ENCODE measurements around the gene TMEM271.

DNA sequence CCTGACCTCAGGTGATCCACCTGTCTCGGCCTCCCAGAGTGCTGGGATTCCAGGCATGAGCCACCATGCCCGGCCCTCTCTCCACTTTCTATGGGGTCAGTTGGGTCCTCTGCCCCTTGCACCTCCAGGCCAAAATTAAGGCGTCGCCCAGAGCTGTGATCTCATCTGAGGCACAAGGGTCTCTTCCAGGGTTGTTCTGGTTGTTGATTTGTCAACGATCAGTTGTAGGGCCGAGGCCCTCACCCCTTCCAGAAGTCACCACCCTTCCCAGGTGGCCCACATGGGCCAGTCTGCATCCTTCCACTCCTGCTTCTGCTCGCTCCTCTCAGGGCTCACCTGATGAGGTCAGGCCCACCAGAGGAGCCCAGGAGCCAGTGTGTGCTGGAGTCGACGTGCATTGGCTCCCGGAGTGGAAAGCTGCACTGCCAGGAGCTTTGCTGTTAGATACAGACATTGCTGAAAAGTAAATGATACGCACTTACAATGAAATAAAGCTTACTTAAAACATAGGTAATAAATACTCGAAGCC is 14.3 kb upstream of the TMEM271 start:
- TF ChIP-seq TARDBP (IDR thresholded peaks at IDR 0.05) (no peak), PKNOX1 (IDR thresholded peaks at IDR 0.05) (no peak), FOXA1 (IDR thresholded peaks at IDR 0.05) (no peak), CTBP1 (IDR thresholded peaks at IDR 0.05; ENCODE audit: borderline replicate concordance) (no peak), ELF4 (IDR thresholded peaks at IDR 0.05) (no peak), ZNF384 (IDR thresholded peaks at IDR 0.05) (no peak), HDGF (IDR thresholded peaks at IDR 0.05; ENCODE audit: borderline replicate concordance) (no peak), FOXM1 (IDR thresholded peaks at IDR 0.05; ENCODE audit: borderline replicate concordance) (no peak), BHLHE40 (IDR thresholded peaks at IDR 0.05; ENCODE audit: borderline replicate concordance) (no peak), SUZ12 (IDR thresholded peaks at IDR 0.05) (no peak), SP1 (IDR thresholded peaks at IDR 0.05) (no peak)
